HepG2 (cell line): ENCODE measurements around the gene TBC1D10B. TPM values are rescaled to one million over a fixed set of nuclear protein-coding genes. Genes with fewer than 3 reads are reported as not detected.

Experiments
- ARID4A ChIP-seq: sonication (generic); formaldehyde crosslinking; IDR thresholded peaks from 2 replicates; pipeline ENCODE4 v1.5.0; 2020; ENCODE audit warnings: mild to moderate bottlenecking, missing genetic modification reagents, borderline replicate concordance
- DNMT1 ChIP-seq: sonication (generic); formaldehyde crosslinking; IDR thresholded peaks from 2 replicates; pipeline ENCODE4 v1.5.1; 2020; ENCODE audit warnings: mild to moderate bottlenecking, missing genetic modification reagents
- HNF1A ChIP-seq, 2 experiments: sonication (generic) in 1 of 2; formaldehyde crosslinking in 1 of 2; IDR thresholded peaks; 2 replicates each; pipeline versions ENCODE4 v1.4.0 to v1.6.1; 2016 to 2020; ENCODE audit warnings: borderline replicate concordance in 1 of 2, low read depth in 1 of 2, mild to moderate bottlenecking in 1 of 2, missing genetic modification reagents in 1 of 2
- NCOA1 ChIP-seq: sonication (generic); formaldehyde crosslinking; IDR thresholded peaks from 2 replicates; pipeline ENCODE4 v1.9.0; 2021; ENCODE audit warnings: missing genetic modification reagents
- NFKBIZ ChIP-seq: IDR thresholded peaks from 2 replicates; pipeline ENCODE4 v1.6.1; 2018; ENCODE audit warnings: missing genetic modification reagents, missing compliant biosample characterization
- REPIN1 ChIP-seq: sonication (generic); formaldehyde crosslinking; IDR thresholded peaks from 2 replicates; pipeline ENCODE4 v1.8.0; 2022; ENCODE audit warnings: missing genetic modification reagents, low read depth, mild to moderate bottlenecking, borderline replicate concordance
- SMAD9 ChIP-seq: sonication (generic); formaldehyde crosslinking; IDR thresholded peaks from 2 replicates; pipeline ENCODE4 v1.5.1; 2020; ENCODE audit warnings: mild to moderate bottlenecking, missing genetic modification reagents
- TMF1 ChIP-seq: sonication (generic); formaldehyde crosslinking; IDR thresholded peaks from 2 replicates; pipeline ENCODE4 v1.8.1; 2022; ENCODE audit warnings: low read depth, missing genetic modification reagents
- ZGPAT ChIP-seq: IDR thresholded peaks from 2 replicates; pipeline ENCODE4 v1.6.1; 2016; ENCODE audit warnings: mild to moderate bottlenecking
- ZKSCAN1 ChIP-seq: fragments of 150-350 bp; IDR thresholded peaks from 2 replicates; pipeline ENCODE4 v1.6.1; 2014; ENCODE audit warnings: low read length
- ZKSCAN5 ChIP-seq: sonication (generic); formaldehyde crosslinking; IDR thresholded peaks from 2 replicates; pipeline ENCODE4 v1.5.1; 2020; ENCODE audit warnings: mild to moderate bottlenecking, missing genetic modification reagents
- ZNF484 ChIP-seq: sonication (generic); formaldehyde crosslinking; IDR thresholded peaks from 2 replicates; pipeline ENCODE4 v1.5.1; 2020; ENCODE audit warnings: mild to moderate bottlenecking, low read depth, missing genetic modification reagents, borderline replicate concordance
- ZNF670 ChIP-seq: sonication (generic); formaldehyde crosslinking; IDR thresholded peaks from 2 replicates; pipeline ENCODE4 v1.8.0; 2022; ENCODE audit warnings: mild to moderate bottlenecking, missing genetic modification reagents, borderline replicate concordance
- ZNF709 ChIP-seq: sonication (generic); formaldehyde crosslinking; IDR thresholded peaks from 2 replicates; pipeline ENCODE4 v1.5.0; 2020; ENCODE audit warnings: mild to moderate bottlenecking, missing genetic modification reagents
- ZNF792 ChIP-seq: IDR thresholded peaks from 2 replicates; pipeline ENCODE4 v1.6.1; 2016
- ZSCAN25 ChIP-seq: sonication (generic); formaldehyde crosslinking; IDR thresholded peaks from 2 replicates; pipeline ENCODE4 v1.8.0; 2022; ENCODE audit warnings: mild to moderate bottlenecking, missing genetic modification reagents
- ZSCAN5A ChIP-seq: sonication (generic); formaldehyde crosslinking; IDR thresholded peaks from 2 replicates; pipeline ENCODE4 v1.8.0; 2022; ENCODE audit warnings: mild to moderate bottlenecking, missing genetic modification reagents, borderline replicate concordance
- polyA plus RNA-seq, 8 experiments: library from polyadenylated mRNA; depleted of rRNA in 3 of 8; stranded (reverse) in 7 of 8; unstranded in 1 of 8; fragments of >200 nt; fragmentation: Illumina TruSeq in 4 of 8; extraction: Trizol in 4 of 8; gene quantifications; 2 replicates each; pipeline versions ENCODE4 v1.2.1 to v1.2.3, GENCODE V29; 2011 to 2016; ENCODE audit warnings: low read depth in 4 of 8, missing spikeins in 1 of 8, mixed read lengths in 1 of 8; ENCODE audit not compliant: insufficient read depth in 1 of 8
- total RNA-seq, 5 experiments: library from RNA; depleted of rRNA; stranded (reverse); fragments of >200 nt; fragmentation: Illumina TruSeq; extraction: Trizol; gene quantifications; 2 replicates each; pipeline ENCODE4 v1.2.3, GENCODE V29; 2016; ENCODE audit warnings: low read depth in 1 of 5

TBC1D10B gene
- total and polyA plus RNA-seq, 2 of the 13 experiments (the other 11 are each of a cell fraction or from before 2014, with no cell fraction given), result 15.7 to 24.8 TPM

- TF ChIP-seq ZKSCAN1 (no peak), ZSCAN5A (0 out of 2 replicates have a peak, but pooled peaks have one; percentile 35), TMF1 (CRISPR knock-in tag) (peak; percentile 34; the same call in 1 of the 2 replicates), DNMT1 (CRISPR knock-in tag) (no peak), REPIN1 (CRISPR knock-in tag) (peak; percentile 82), ZKSCAN5 (no peak), ARID4A (peak; percentile 96), ZGPAT (peak; percentile 93), ZNF709 (peak; percentile 51), ZSCAN25 (no peak; the same call in 1 of the 2 replicates), NFKBIZ (CRISPR knock-in tag) (peak; percentile 74), ZNF484 (CRISPR knock-in tag) (no peak), NCOA1 (CRISPR knock-in tag) (peak; percentile 96), ZNF792 (CRISPR knock-in tag) (no peak), SMAD9 (CRISPR knock-in tag) (no peak), HNF1A (IDR thresholded peaks at IDR 0.05; ENCODE audit: low read depth) (peak; percentile 31; the same call in 1 of the 2 replicates), HNF1A (CRISPR knock-in tag; IDR thresholded peaks at IDR 0.05; ENCODE audit: borderline replicate concordance) (peak; percentile 68; the same call in 1 of the 2 replicates), ZNF670 (CRISPR knock-in tag) (no peak; the same call in 1 of the 2 replicates)
Measured at GRCh38 chr16:30355144-30355953, 14.9 kb downstream of the TBC1D10B start, which contains the start of gene CD2BP2 (continued).
